A549 (cell line): ENCODE results near the gene IGF1R. TPM values are rescaled to one million over a fixed set of nuclear protein-coding genes. Genes with fewer than 3 reads are reported as not detected.

Experiments
- ATAC-seq, 2 experiments: fragments of 200-7000 bp in 1 of 2; fragments of >200 bp in 1 of 2; cut with Nextera tagmentation in 1 of 2; cut with Tn5 transposase in 1 of 2; 3 replicates each; pipeline versions ENCODE4 v1.8.0 to v1.9.1; 2018 to 2020; ENCODE audit warnings: mild to moderate bottlenecking in 1 of 2, moderate library complexity in 1 of 2
- CTCF ChIA-PET: fragments of 300-600 bp; sonication (Branson Sonifier 250); formaldehyde crosslinking; extraction: SDS; loops from one replicate; lab custom pipeline; 2021; ENCODE audit warnings: antibody characterized with exemption, inconsistent platforms; lab: Yijun Ruan, JAX
- POLR2A ChIA-PET: fragments of 350-600 bp; formaldehyde crosslinking; extraction: SDS; loops from one replicate; lab custom pipeline; 2021; ENCODE audit warnings: antibody characterized with exemption, inconsistent platforms; lab: Yijun Ruan, JAX
- DNase-seq, 2 experiments: peaks; one replicate each; pipeline versions ENCODE4 v3.0.0 to v3.0.0-alpha.2; 2011 to 2016; ENCODE audit warnings: low read depth in 1 of 2, low spot score in 1 of 2
- FAIRE-seq: peaks from 2 replicates; lab custom pipeline; 2011; peaks lifted over from hg19 to GRCh38; lab: Jason Lieb, UNC
- H3K27ac ChIP-seq, 2 experiments: fragments of >200 bp; sonication (Bioruptor Twin); formaldehyde crosslinking; 3 replicates each; pipeline ENCODE4 v1.5.1; 2016 to 2017
- H3K4me1 ChIP-seq: fragments of >200 bp; sonication (Bioruptor Twin); formaldehyde crosslinking; 3 replicates; pipeline ENCODE4 v1.6.1; 2016
- H3K4me2 ChIP-seq: fragments of >200 bp; sonication (Bioruptor Twin); formaldehyde crosslinking; 3 replicates; pipeline ENCODE4 v1.6.1; 2016
- H3K4me3 ChIP-seq: fragments of >200 bp; sonication (Bioruptor Twin); formaldehyde crosslinking; 3 replicates; pipeline ENCODE4 v1.5.1; 2016
- H3K9me3 ChIP-seq: fragments of >200 bp; sonication (Bioruptor Twin); formaldehyde crosslinking; 3 replicates; pipeline ENCODE4 v1.6.1; 2016
- ATOH8 ChIP-seq: fragments of 250-450 bp; sonication (Bioruptor Pico); IDR thresholded peaks from 2 replicates; pipeline ENCODE4 v1.5.0; 2020; ENCODE audit warnings: low read depth, mild to moderate bottlenecking, moderate library complexity
- BHLHE40 ChIP-seq: IDR thresholded peaks from 2 replicates; pipeline ENCODE4 v1.6.1; 2012; ENCODE audit warnings: low read depth, low read length, inconsistent platforms
- CEBPB ChIP-seq, 2 experiments: fragments of >200 bp in 1 of 2; sonication (Bioruptor Twin) in 1 of 2; formaldehyde crosslinking in 1 of 2; IDR thresholded peaks; 2 replicates each; pipeline ENCODE4 v1.6.1; 2012 to 2016
- CHD2 ChIP-seq: fragments of 150-350 bp; IDR thresholded peaks from 2 replicates; pipeline ENCODE4 v1.6.1; 2014; ENCODE audit warnings: low read length; ENCODE audit not compliant: partially characterized antibody
- CTCF ChIP-seq: fragments of >200 bp; sonication (Bioruptor Twin); formaldehyde crosslinking; IDR thresholded peaks from 3 replicates; pipeline ENCODE4 v1.5.1; 2016
- EP300 ChIP-seq, 2 experiments: fragments of >200 bp; sonication (Bioruptor Twin); formaldehyde crosslinking; IDR thresholded peaks; 2 replicates in 1 of 2; 3 replicates in 1 of 2; pipeline ENCODE4 v1.6.1; 2016 to 2017
- FOSB ChIP-seq: fragments of 250-450 bp; sonication (Bioruptor Pico); IDR thresholded peaks from 2 replicates; pipeline ENCODE4 v1.5.0; 2020; ENCODE audit warnings: mild to moderate bottlenecking, moderate library complexity
- HEYL ChIP-seq: fragments of 250-450 bp; sonication (Bioruptor Pico); IDR thresholded peaks from 2 replicates; pipeline ENCODE4 v1.8.0; 2021; ENCODE audit warnings: mild to moderate bottlenecking, moderate library complexity
- HOXB5 ChIP-seq: fragments of 250-450 bp; sonication (Bioruptor Pico); IDR thresholded peaks from 2 replicates; pipeline ENCODE4 v1.5.0; 2020; ENCODE audit warnings: mild to moderate bottlenecking, moderate library complexity
- POLR2AphosphoS2 ChIP-seq: conservative IDR thresholded peaks from 2 replicates; pipeline ENCODE4 v1.6.1; 2012; ENCODE audit warnings: low read length, improper control_type of control experiment, inconsistent platforms
- RCOR1 ChIP-seq: fragments of 150-350 bp; IDR thresholded peaks from 2 replicates; pipeline ENCODE4 v1.6.1; 2014; ENCODE audit warnings: antibody characterized with exemption, low read length, low read depth
- REST ChIP-seq: fragments of 200-600 bp; sonication (generic); IDR thresholded peaks from 2 replicates; pipeline ENCODE4 v1.6.1; 2016; ENCODE audit warnings: antibody characterized with exemption, mild to moderate bottlenecking, moderate library complexity
- RFX5 ChIP-seq: fragments of 450-650 bp; IDR thresholded peaks from 2 replicates; pipeline ENCODE4 v1.7.1; 2014; ENCODE audit warnings: antibody characterized with exemption, mild to moderate bottlenecking, moderate library complexity
- ZC3H11A ChIP-seq: fragments of 450-650 bp; IDR thresholded peaks from 2 replicates; pipeline ENCODE4 v1.6.1; 2014; ENCODE audit warnings: antibody characterized with exemption, mild to moderate bottlenecking
- WGBS: methylation state at CpG from one replicate; pipeline ENCODE4 v1.1.6; 2017; ENCODE audit errors: missing lambda C conversion rate; 5-methylcytosine and 5-hydroxymethylcytosine counted together
- polyA plus RNA-seq, 4 experiments: library from polyadenylated mRNA; depleted of rRNA in 3 of 4; stranded (reverse); fragments of >200 nt; fragmentation: RNase III in 1 of 4; extraction: RNeasy Plus Mini Kit Qiagen cat#74134 plus additional on column Dnase treatment in 1 of 4; gene quantifications; 2 replicates in 3 of 4; 3 replicates in 1 of 4; pipeline ENCODE4 v1.2.3, GENCODE V29; 2011 to 2017

Gene IGF1R
- polyA plus RNA-seq, 2 of the 4 experiments (the other 2 are of a cell fraction): 42.6 to 69.5 TPM

- TF ChIP-seq CHD2 (no peak), RFX5 (no peak)
Measured at GRCh38 chr15:98970799-98971198, 322.5 kb downstream of the IGF1R start (continued).

GRCh38 chr15:98976500-98976899, 328.2 kb downstream of the IGF1R start:
- 71% methylated on average over 1 of the region's 1 CpG for WGBS
- no peak for DNase-seq
- H3K9me3 ChIP-seq: no peaks in the 10 kb centered on the region
- POLR2A ChIA-PET: no interaction called here
- H3K27ac ChIP-seq: no peak overlapping the region
- H3K4me2 ChIP-seq: no peak overlapping the region
- CTCF ChIA-PET: interaction anchor here (0.6 to 1.4 kb wide), 3 partner anchors 34 to 543 kb away, joined by 3 read pairs; no protein-coding TSS in a partner anchor
- TF ChIP-seq ZC3H11A: no peak
- ATAC-seq: no peak
- no peak overlapping the region for H3K4me3 ChIP-seq
- H3K4me1 ChIP-seq: no peaks in the 10 kb centered on the region
- no peak for FAIRE-seq

GRCh38 chr15:98977441-98977840, 329.1 kb downstream of the IGF1R start:
- ATAC-seq: no peak
- 72% methylated on average over 3 of the region's 3 CpGs for WGBS
- H3K4me1 ChIP-seq: peaks cover 9% of the 10 kb centered on the region
- POLR2A ChIA-PET: no interaction called here
- no peak for DNase-seq
- FAIRE-seq: no peak
- no peaks in the 10 kb centered on the region for H3K9me3 ChIP-seq
- no peak overlapping the region for H3K27ac ChIP-seq
- TF ChIP-seq ATOH8 (CRISPR knock-in tag) (no peak), CTCF (no peak), RCOR1 (no peak)
- TF ChIP-seq, all 56 proteins: peak for 0
- CTCF ChIA-PET: no interaction called here
- Histone ChIP-seq H3K4me2 (no peak overlapping the region), H3K4me3 (no peak overlapping the region)

- ATAC-seq (no peak), FAIRE-seq (no peak), DNase-seq (no peak)
- POLR2A ChIA-PET: no interaction called here
- Histone ChIP-seq H3K9me3 (no peaks in the 10 kb centered on the region), H3K4me3 (no peak overlapping the region), H3K27ac (no peak overlapping the region), H3K4me1 (peaks cover 16% of the 10 kb centered on the region), H3K4me2 (no peak overlapping the region)
- 98% methylated on average over 3 of the region's 3 CpGs for whole genome bisulfite sequencing
- no peak for TF ChIP-seq REST
- TF ChIP-seq FOSB (CRISPR knock-in tag): no peak
- no peak for TF ChIP-seq EP300 (IDR thresholded peaks at IDR 0.05)
- TF ChIP-seq CEBPB (IDR thresholded peaks at IDR 0.05): no peak
- TF ChIP-seq HEYL: no peak
- no peak for TF ChIP-seq POLR2AphosphoS2
- TF ChIP-seq HOXB5 (CRISPR knock-in tag): no peak
- TF ChIP-seq BHLHE40: no peak
- CTCF ChIA-PET: no interaction called here
Measured at GRCh38 chr15:98978153-98978552, 329.8 kb downstream of the IGF1R start.
